ENCODE measurements around the gene PPP2R5C. TPM values are rescaled to one million over a fixed set of nuclear protein-coding genes. Genes with fewer than 3 reads are reported as not detected.
A peak's percentile ranks its signal among the peaks of the same experiment; 100 is the strongest.

The PPP2R5C gene
- total RNA-seq, 1 donor from 2014 or later: 227 TPM

DNA sequence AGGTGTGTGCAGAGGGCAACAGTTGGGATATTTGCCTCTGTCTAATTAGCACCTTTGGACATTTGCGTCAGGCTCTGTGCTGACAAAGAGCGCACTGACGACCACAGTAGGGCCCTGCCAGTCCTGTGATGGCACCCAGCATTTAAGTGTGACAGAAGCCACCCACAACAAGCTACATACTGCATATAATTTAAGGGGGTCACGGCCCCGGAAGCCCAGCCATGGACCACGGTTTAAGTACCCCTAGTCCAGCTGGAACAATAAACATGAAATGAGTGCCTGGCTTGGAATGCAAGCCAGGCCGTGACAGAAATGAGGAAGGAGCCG lies 186.0 kb downstream of the PPP2R5C start:
- Mint-ChIP-seq H3K36me3 (ENCODE audit: low read depth) (peaks cover 11% of the 10 kb centered on the region), H3K9me3 (no peaks in the 10 kb centered on the region), H3K27ac (peak overlapping the region; percentile 97), H3K4me1 (peaks cover 19% of the 10 kb centered on the region), H3K27me3 (peaks cover 25% of the 10 kb centered on the region), H3K4me3 (peak overlapping the region; percentile 93)
- ATAC-seq (ENCODE audit: low read depth): peak; percentile 8
- CTCF ChIA-PET: interaction anchor here (0.9 to 1.6 kb wide), 3 partner anchors 14 to 177 kb away, joined by 3 to 5 read pairs (median 5); no protein-coding TSS in a partner anchor
- DNase-seq: no peak
- POLR2A ChIA-PET: interaction anchor here (0.5 to 3.6 kb wide), 14 partner anchors 14 to 366 kb away, joined by 3 to 22 read pairs (median 4); no protein-coding TSS in a partner anchor
- intact Hi-C loops (cut with micrococcal nuclease): no loop called here
- TF ChIP-seq, protein P1, sequence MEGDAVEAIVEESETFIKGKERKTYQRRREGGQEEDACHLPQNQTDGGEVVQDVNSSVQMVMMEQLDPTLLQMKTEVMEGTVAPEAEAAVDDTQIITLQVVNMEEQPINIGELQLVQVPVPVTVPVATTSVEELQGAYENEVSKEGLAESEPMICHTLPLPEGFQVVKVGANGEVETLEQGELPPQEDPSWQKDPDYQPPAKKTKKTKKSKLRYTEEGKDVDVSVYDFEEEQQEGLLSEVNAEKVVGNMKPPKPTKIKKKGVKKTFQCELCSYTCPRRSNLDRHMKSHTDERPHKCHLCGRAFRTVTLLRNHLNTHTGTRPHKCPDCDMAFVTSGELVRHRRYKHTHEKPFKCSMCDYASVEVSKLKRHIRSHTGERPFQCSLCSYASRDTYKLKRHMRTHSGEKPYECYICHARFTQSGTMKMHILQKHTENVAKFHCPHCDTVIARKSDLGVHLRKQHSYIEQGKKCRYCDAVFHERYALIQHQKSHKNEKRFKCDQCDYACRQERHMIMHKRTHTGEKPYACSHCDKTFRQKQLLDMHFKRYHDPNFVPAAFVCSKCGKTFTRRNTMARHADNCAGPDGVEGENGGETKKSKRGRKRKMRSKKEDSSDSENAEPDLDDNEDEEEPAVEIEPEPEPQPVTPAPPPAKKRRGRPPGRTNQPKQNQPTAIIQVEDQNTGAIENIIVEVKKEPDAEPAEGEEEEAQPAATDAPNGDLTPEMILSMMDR (IDR thresholded peaks at IDR 0.05): no peak

- peaks cover 11% of the 10 kb centered on the region for H3K36me3 Mint-ChIP-seq (ENCODE audit: low read depth)
- peak overlapping the region; percentile 93 for H3K4me3 Mint-ChIP-seq
- no peaks in the 10 kb centered on the region for H3K9me3 Mint-ChIP-seq
- H3K27me3 Mint-ChIP-seq: peaks cover 22% of the 10 kb centered on the region
- ChIA-PET CTCF (interaction anchor here (0.9 to 1.6 kb wide), 5 partner anchors 14 to 366 kb away, joined by 3 to 5 read pairs (median 3); no protein-coding TSS in a partner anchor), POLR2A (interaction anchor here (0.5 to 3.6 kb wide), 29 partner anchors 10 to 1732 kb away, joined by 3 to 22 read pairs (median 4); partner anchors contain the start of genes DYNC1H1 and PPP2R5C)
- DNase-seq (peak; percentile 98), ATAC-seq (ENCODE audit: low read depth) (peak; percentile 95)
- peaks cover 19% of the 10 kb centered on the region for H3K4me1 Mint-ChIP-seq
- peak overlapping the region; percentile 97 for H3K27ac Mint-ChIP-seq
- TF ChIP-seq, protein P1 (IDR thresholded peaks at IDR 0.05): no peak
- intact Hi-C loops (cut with micrococcal nuclease): loop anchor here (1.0 kb wide), 10 partner anchors 16 to 414 kb away; partner anchors contain the start of genes CINP, DYNC1H1, HSP90AA1 and TECPR2
Measured at GRCh38 chr14:101947904-101948665, 186.6 kb downstream of the PPP2R5C start.

DNA sequence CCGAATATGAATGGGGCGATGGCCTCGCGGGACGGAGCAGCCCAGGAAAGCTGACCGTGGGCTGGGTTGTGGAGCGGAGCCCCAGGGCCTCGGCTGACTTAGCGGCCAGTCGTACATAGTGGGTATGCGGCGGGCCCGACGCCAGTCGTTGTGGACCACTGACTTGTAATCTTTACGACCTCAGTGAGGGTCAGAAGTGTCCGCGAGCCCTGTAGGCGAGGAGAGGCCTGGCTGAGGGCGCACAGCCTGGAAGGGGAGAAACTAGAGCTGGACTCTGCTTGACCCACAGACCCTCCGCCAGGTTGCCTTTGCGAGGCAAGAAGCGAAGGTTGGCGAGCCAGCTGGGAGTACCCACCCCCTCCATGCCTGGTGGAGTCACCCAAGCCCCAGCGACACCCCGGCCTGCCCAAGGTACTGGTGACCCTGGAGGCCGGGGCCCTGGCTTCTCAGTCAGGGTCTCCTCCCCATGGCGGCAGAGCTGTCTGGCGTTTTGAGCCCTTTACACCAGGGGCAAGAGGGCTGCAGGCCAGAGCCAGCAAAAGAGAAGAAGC lies 187.2 kb downstream of the PPP2R5C start:
- no peak for DNase-seq
- intact Hi-C loops (cut with micrococcal nuclease): loop anchor here (1.0 kb wide), 10 partner anchors 16 to 414 kb away; partner anchors contain the start of genes CINP, DYNC1H1, HSP90AA1 and TECPR2
- peak overlapping the region; percentile 97 for H3K27ac Mint-ChIP-seq
- POLR2A ChIA-PET: interaction anchor here (0.6 to 3.6 kb wide), 21 partner anchors 10 to 1732 kb away, joined by 3 to 22 read pairs (median 6); partner anchors contain the start of genes DYNC1H1, EIF5 and PPP2R5C
- CTCF ChIA-PET: interaction anchor here (0.9 to 1.6 kb wide), 3 partner anchors 105 to 365 kb away, joined by 3 to 5 read pairs (median 3); no protein-coding TSS in a partner anchor
- peaks cover 15% of the 10 kb centered on the region for H3K27me3 Mint-ChIP-seq
- peaks cover 11% of the 10 kb centered on the region for H3K36me3 Mint-ChIP-seq (ENCODE audit: low read depth)
- H3K4me3 Mint-ChIP-seq: peak overlapping the region; percentile 93
- H3K4me1 Mint-ChIP-seq: peaks cover 19% of the 10 kb centered on the region
- H3K9me3 Mint-ChIP-seq: no peaks in the 10 kb centered on the region
- TF ChIP-seq, protein P1 (IDR thresholded peaks at IDR 0.05): no peak
- no peak for ATAC-seq (ENCODE audit: low read depth)

DNA sequence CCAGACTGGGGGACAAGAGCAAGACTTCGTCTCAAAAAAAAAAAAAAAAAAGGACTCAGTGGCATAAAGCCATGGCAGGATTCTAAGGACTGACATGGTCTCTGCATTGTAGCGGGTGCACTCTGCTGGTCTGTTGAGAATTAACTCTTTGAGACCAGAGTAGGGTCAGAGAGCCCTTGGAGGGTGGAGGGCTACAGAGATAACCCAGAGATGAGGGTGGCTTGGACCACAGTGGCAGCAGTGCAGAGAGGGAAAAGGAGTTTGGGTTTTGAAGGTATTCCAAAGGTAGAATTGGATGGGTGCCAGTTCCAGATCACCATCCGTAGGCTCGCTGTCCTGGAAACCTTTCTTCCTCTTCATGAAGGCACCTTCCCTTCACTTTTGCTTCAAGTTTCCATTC lies 188.6 kb downstream of the PPP2R5C start:
- H3K36me3 Mint-ChIP-seq (ENCODE audit: low read depth): peaks cover 11% of the 10 kb centered on the region
- intact Hi-C loops (cut with micrococcal nuclease): no loop called here
- peak overlapping the region; percentile 46 for H3K27ac Mint-ChIP-seq
- ChIA-PET CTCF (no interaction called here), POLR2A (no interaction called here)
- peaks cover 19% of the 10 kb centered on the region for H3K4me1 Mint-ChIP-seq
- TF ChIP-seq, protein P1 (IDR thresholded peaks at IDR 0.05): no peak
- H3K4me3 Mint-ChIP-seq: peak overlapping the region; percentile 35
- ATAC-seq (ENCODE audit: low read depth) (no peak), DNase-seq (no peak)
- H3K27me3 Mint-ChIP-seq: peaks cover 7% of the 10 kb centered on the region
- no peaks in the 10 kb centered on the region for H3K9me3 Mint-ChIP-seq

Measured in activated B cell treated with CpG ODN at 0.5 μM for 24 hours (primary cell).